ENCODE measurements around the gene PPP1R13B. TPM values are rescaled to one million over a fixed set of nuclear protein-coding genes. Genes with fewer than 3 reads are reported as not detected.

PPP1R13B gene
- total RNA-seq, 1 donor from 2014 or later: 2.5 TPM

GRCh38 chr14:103732868-103733620 is 114.3 kb downstream of the PPP1R13B start:
- Mint-ChIP-seq H3K4me3 (no peak overlapping the region), H3K9me3 (no peaks in the 10 kb centered on the region), H3K27ac (no peak overlapping the region), H3K36me3 (peaks cover 11% of the 10 kb centered on the region), H3K4me1 (peaks cover under 1% of the 10 kb centered on the region), H3K27me3 (ENCODE audit: insufficient read depth, low read depth) (peaks cover 2% of the 10 kb centered on the region)
- no peaks in the 10 kb centered on the region for H3F3A ChIP-seq (ENCODE audit: low read depth)
- peaks cover 13% of the 10 kb centered on the region for H4K20me1 ChIP-seq (ENCODE audit: low read depth)
- no peaks in the 10 kb centered on the region for H3K4me1 ChIP-seq
- H3K9ac ChIP-seq: no peak overlapping the region
- no peak overlapping the region for H2AFZ ChIP-seq (replicated peaks)
- no peak for DNase-seq (ENCODE audit: low spot score)
- no peaks in the 10 kb centered on the region for H3K9me3 ChIP-seq (ENCODE audit: low read depth)
- H3K79me2 ChIP-seq (ENCODE audit: low read depth): no peaks in the 10 kb centered on the region
- H3K27ac ChIP-seq: no peak overlapping the region
- no peak overlapping the region for H3K4me2 ChIP-seq
- no peak for TF ChIP-seq CTCF (IDR thresholded peaks at IDR 0.05)
- no peak for TF ChIP-seq EZH2 (IDR thresholded peaks at IDR 0.05)
- no peak for TF ChIP-seq EZH2phosphoT487 (IDR thresholded peaks at IDR 0.05)
- no peaks in the 10 kb centered on the region for H3K27me3 ChIP-seq
- H3K4me3 ChIP-seq: no peak overlapping the region
- H3K36me3 ChIP-seq: no peaks in the 10 kb centered on the region

GRCh38 chr14:103731916-103732867 is 115.2 kb downstream of the PPP1R13B start:
- no peak overlapping the region for H3K27ac ChIP-seq

GRCh38 chr14:103731481-103731880 is 115.9 kb downstream of the PPP1R13B start:
- Histone ChIP-seq H3K27me3 (no peaks in the 10 kb centered on the region), H3K79me2 (ENCODE audit: low read depth) (no peaks in the 10 kb centered on the region), H2AFZ (replicated peaks) (no peak overlapping the region), H3K4me3 (no peak overlapping the region), H3K9me3 (ENCODE audit: low read depth) (no peaks in the 10 kb centered on the region), H3F3A (ENCODE audit: low read depth) (no peaks in the 10 kb centered on the region), H3K9ac (no peak overlapping the region), H4K20me1 (ENCODE audit: low read depth) (peaks cover 15% of the 10 kb centered on the region), H3K4me1 (no peaks in the 10 kb centered on the region), H3K27ac (no peak overlapping the region), H3K4me2 (no peak overlapping the region), H3K36me3 (no peaks in the 10 kb centered on the region)
- Mint-ChIP-seq H3K36me3 (peaks cover 11% of the 10 kb centered on the region), H3K9me3 (no peaks in the 10 kb centered on the region), H3K27me3 (ENCODE audit: insufficient read depth, low read depth) (peaks cover 2% of the 10 kb centered on the region), H3K4me1 (no peaks in the 10 kb centered on the region), H3K27ac (no peak overlapping the region), H3K4me3 (no peak overlapping the region)
- TF ChIP-seq EZH2 (IDR thresholded peaks at IDR 0.05) (no peak), CTCF (IDR thresholded peaks at IDR 0.05) (no peak), EZH2phosphoT487 (IDR thresholded peaks at IDR 0.05) (no peak)
- no peak for DNase-seq (ENCODE audit: low spot score)

More at GRCh38 chr14:103731916-103732867, 115.2 kb downstream of the PPP1R13B start:
- TF ChIP-seq EZH2 (IDR thresholded peaks at IDR 0.05): no peak
- no peak for TF ChIP-seq EZH2phosphoT487 (IDR thresholded peaks at IDR 0.05)
- no peak for TF ChIP-seq CTCF (IDR thresholded peaks at IDR 0.05)
- H3K9me3 Mint-ChIP-seq: no peaks in the 10 kb centered on the region
- Histone ChIP-seq H3K4me3 (no peak overlapping the region), H3K4me1 (no peaks in the 10 kb centered on the region), H3K36me3 (no peaks in the 10 kb centered on the region), H3F3A (ENCODE audit: low read depth) (no peaks in the 10 kb centered on the region), H3K27me3 (no peaks in the 10 kb centered on the region), H3K4me2 (no peak overlapping the region), H4K20me1 (ENCODE audit: low read depth) (peaks cover 13% of the 10 kb centered on the region), H3K9me3 (ENCODE audit: low read depth) (no peaks in the 10 kb centered on the region), H2AFZ (replicated peaks) (no peak overlapping the region), H3K79me2 (ENCODE audit: low read depth) (no peaks in the 10 kb centered on the region), H3K9ac (no peak overlapping the region)
- H3K27me3 Mint-ChIP-seq (ENCODE audit: insufficient read depth, low read depth): peaks cover 2% of the 10 kb centered on the region
- H3K4me1 Mint-ChIP-seq: no peaks in the 10 kb centered on the region
- no peak overlapping the region for H3K27ac Mint-ChIP-seq
- H3K4me3 Mint-ChIP-seq: no peak overlapping the region
- H3K36me3 Mint-ChIP-seq: peaks cover 11% of the 10 kb centered on the region
- DNase-seq (ENCODE audit: low spot score): no peak
